ENCODE data around the gene PFAS.

DNA sequence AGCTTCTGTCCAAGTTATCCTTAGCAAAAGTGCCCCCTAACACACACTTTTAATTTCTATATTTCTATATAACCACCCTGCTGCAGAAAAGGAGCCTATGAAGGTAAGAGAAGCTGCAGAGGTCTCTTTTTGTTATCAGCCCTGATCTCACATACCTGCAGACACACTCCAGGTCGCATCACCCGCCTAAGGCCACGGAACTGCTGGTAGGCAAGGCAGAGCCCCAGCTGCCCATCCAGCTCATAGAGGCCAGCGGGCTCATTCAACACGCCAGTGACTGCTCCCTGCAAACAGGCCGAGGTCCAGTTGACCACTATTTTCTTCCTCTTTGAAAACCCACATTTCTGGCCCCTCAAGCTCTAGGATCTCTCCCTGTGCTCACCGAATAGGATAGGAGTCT, 13.4 kb upstream of the PFAS start:
- TF ChIP-seq, protein P1, sequence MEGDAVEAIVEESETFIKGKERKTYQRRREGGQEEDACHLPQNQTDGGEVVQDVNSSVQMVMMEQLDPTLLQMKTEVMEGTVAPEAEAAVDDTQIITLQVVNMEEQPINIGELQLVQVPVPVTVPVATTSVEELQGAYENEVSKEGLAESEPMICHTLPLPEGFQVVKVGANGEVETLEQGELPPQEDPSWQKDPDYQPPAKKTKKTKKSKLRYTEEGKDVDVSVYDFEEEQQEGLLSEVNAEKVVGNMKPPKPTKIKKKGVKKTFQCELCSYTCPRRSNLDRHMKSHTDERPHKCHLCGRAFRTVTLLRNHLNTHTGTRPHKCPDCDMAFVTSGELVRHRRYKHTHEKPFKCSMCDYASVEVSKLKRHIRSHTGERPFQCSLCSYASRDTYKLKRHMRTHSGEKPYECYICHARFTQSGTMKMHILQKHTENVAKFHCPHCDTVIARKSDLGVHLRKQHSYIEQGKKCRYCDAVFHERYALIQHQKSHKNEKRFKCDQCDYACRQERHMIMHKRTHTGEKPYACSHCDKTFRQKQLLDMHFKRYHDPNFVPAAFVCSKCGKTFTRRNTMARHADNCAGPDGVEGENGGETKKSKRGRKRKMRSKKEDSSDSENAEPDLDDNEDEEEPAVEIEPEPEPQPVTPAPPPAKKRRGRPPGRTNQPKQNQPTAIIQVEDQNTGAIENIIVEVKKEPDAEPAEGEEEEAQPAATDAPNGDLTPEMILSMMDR (IDR thresholded peaks at IDR 0.05) = no peak
- no peak for TF ChIP-seq POLR2A (IDR thresholded peaks at IDR 0.05)
